HG03378 (cell line): ENCODE measurements around the gene CDH8.
"Not testable (repeated sequence)": the region's sequence is repeated elsewhere in the genome, so short reads cannot be mapped to it uniquely, and the experiment has no call there.

ENCODE experiments used
- ATAC-seq: cut with Tn5 transposase; IDR thresholded peaks from one replicate; pipeline ENCODE4 v1.9.1; 2021; ENCODE audit warnings: mild to moderate bottlenecking, moderate library complexity; ENCODE audit not compliant: unreplicated experiment

CDH8 gene

GRCh38 chr16:61937646-61938045 lies 98.6 kb downstream of the CDH8 start:
- no peak for ATAC-seq

DNA sequence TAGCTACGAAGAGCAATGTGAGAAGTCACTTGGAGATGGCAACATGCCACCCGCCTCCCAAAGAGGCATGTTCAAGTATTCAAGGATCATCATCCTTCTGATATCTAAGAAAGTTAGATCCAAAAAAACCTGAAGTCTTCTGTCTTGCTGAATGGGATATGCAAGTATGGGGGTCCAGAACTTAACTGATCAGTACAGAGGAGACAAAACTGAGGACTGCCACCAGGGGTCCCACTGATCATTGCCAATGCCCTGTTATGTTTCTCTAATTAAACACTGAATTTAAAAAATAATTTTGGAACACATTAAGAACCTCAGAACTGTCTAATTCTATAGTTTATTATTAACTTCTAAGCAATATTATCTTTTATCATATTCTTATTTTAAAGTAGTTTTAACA lies 99.7 kb downstream of the CDH8 start:
- ATAC-seq = no peak

DNA sequence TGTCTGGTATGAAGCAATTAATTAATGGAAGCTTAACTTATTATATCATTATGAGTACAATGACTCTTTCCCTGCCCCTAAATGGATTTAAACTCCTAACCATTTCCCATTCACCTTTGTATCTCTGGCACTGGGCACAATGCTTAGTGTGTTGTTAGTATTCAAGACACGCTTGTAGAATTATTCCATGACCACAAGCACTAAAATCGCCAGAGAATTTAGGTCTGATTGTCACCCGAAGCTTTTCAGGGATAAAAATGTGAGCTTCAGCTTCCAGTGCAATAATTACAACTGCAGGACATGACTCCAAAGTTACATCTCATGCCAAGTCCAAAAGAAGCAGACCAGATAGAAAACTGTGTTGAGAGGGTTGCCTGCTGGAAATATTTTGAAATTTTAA lies 101.6 kb downstream of the CDH8 start:
- ATAC-seq = no peak

GRCh38 chr16:61929776-61930175 lies 106.5 kb downstream of the CDH8 start:
- ATAC-seq = no peak

GRCh38 chr16:61926766-61927165 lies 109.5 kb downstream of the CDH8 start:
- ATAC-seq = no peak

- no peak for ATAC-seq
Measured at GRCh38 chr16:61923629-61924028, 112.6 kb downstream of the CDH8 start.

DNA sequence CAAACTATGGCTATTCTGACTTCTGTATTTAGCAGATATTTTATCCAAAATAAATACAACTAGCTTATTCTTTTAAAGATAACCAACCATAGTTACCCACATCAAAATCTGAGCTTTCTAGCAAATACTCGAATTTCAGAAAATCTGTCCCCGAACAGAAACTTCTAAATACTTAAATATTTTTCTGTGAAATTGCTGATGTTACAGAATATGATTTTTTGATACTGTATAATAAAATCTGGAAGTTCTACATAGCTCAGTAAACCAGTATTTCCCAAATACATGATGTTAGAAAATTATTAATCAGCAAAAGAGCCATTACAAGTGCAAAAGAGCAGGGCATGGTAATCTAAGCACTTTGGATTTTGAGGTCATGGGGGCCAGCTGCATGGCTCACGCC lies 114.9 kb downstream of the CDH8 start:
- ATAC-seq = no peak

DNA sequence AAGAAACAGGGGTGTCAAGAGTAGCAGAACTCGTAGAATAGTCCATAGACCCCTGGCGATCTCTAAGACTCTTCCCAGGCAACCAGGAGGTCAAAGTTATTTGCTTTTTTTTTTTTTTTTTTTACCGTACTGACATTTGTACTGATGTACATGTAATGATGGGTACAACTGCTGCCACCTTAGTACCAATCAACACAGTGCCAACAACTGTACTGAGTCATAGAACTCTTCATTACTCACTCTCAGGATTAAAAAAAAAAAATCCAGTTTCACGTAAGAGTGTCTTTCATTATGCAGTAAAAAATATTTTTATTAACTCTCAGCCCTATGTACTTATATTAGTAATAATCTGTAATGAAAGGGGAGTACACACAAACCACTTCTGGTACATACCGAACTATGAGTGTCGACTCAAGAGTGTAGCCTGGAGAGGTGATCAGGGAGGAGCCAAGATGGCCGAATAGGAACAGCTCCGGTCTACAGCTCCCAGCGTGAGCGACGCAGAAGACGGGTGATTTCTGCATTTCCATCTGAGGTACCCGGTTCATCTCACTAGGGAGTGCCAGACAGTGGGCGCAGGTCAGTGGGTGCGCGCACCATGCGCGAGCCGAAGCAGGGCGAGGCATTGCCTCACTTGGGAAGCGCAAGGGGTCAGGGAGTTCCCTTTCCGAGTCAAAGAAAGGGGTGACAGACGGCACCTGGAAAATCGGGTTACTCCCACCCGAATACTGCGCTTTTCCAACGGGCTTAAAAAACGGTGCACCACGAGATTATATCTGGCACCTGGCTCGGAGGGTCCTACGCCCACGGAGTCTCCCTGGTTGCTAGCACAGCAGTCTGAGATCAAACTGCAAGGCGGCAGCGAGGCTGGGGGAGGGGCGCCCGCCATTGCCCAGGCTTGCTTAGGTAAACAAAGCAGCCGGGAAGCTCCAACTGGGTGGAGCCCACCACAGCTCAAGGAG lies 118.1 kb downstream of the CDH8 start:
- not testable (repeated sequence) for ATAC-seq

- no peak for ATAC-seq
Measured at GRCh38 chr16:61915569-61915968, 120.7 kb downstream of the CDH8 start.

- no peak for ATAC-seq
Measured at GRCh38 chr16:61909074-61909473, 127.2 kb downstream of the CDH8 start.

DNA sequence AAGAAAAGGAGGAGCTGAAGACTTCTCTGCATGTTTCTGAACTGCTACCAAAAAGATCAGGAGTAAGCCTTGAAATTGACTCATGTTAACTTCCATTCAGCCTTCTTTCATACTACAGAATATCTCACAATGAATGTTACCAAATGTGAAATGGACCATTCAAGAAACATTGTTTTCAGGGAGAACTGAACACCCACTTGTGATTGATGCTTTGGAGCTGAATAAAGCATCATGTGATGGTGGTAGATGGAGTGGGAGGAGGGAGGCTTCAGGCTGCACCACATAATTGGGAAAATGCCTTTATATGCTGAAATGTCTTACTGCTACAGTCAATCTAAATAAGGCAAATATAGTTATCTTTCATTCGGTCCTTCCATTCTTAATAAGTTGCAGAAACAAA lies 127.8 kb downstream of the CDH8 start:
- ATAC-seq = no peak

GRCh38 chr16:61901689-61902088 lies 134.5 kb downstream of the CDH8 start:
- ATAC-seq = no peak

DNA sequence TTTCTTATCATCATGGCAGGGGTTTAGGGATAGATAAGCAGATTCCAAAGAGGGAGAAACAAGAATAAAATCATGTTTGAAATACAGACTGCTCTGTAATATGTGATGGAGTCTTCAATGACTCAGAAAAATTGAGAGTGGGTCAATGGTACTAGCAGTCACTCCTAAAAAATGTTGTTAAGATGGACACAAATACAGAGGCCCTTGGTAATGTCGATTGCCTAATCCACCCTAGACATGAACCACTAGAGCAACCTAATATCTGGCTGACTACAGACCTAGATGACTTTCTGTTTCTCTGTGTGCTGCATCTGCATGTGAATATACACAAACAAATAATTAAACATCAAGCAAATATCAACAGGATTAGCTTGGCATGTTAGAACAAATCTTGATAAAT lies 135.8 kb downstream of the CDH8 start:
- no peak for ATAC-seq

DNA sequence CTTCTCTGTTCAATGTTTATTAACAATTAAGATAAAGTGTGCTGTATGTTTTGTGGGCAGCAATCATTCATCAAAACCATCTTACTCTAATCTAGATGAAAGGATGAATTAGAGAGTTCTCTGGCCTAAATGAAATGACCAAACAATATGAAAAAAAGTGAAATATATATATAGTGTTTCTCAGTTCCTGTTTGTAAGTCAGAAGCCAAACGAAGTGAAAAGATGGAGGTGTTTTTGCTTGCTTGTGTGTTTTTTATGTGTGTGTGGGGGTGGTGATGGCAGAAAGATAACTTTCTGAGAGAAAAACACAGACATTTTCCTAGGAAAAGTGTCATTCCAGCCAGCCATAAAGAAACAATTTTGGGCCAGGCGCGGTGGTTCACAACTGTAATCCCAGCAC lies 138.6 kb downstream of the CDH8 start:
- no peak for ATAC-seq

- ATAC-seq = no peak
Measured at GRCh38 chr16:61892531-61892930, 143.7 kb downstream of the CDH8 start.

DNA sequence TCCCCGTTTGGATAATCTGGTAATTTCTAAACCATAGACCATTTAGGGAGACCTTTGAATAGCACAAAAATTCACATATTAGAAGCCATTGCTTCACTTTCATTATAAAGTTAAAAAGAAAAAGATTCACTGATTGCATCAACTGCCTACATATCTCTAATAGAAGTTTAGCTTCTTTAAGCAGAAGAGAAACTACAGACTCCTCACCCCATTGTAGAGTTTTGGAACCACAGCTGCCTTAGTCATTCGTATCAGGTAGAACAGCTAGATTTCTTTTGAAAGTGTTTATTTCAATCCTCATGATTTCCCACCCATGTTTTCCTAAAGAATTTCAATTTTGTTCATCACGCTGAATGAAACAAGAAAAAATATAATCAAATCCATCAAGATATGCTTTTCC lies 144.8 kb downstream of the CDH8 start:
- no peak for ATAC-seq

GRCh38 chr16:61890386-61890785 lies 145.9 kb downstream of the CDH8 start:
- ATAC-seq = no peak

DNA sequence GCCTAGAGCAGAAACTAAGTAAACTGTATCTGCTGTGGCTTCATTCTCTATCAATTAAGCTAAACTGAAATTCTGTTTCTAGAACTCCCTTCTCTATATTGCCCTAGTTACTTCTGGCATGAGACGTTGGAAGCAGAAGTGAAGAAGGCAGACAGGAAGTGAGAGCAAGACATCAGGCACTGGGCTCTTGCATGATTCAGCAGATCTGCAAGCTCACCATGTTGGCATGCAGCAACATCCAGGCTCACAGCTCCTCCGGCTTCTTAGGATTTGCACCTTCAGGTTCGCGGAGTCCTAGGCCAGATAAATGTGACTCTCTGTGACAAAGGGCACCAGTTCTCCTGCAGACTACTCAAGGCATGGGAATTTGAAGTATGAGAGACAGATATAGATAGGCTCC lies 148.3 kb downstream of the CDH8 start:
- ATAC-seq = no peak

GRCh38 chr16:61885343-61885742 lies 150.9 kb downstream of the CDH8 start:
- ATAC-seq = no peak

GRCh38 chr16:61879306-61879705 lies 156.9 kb downstream of the CDH8 start:
- no peak for ATAC-seq

GRCh38 chr16:61877436-61877835 lies 158.8 kb downstream of the CDH8 start:
- ATAC-seq = no peak

DNA sequence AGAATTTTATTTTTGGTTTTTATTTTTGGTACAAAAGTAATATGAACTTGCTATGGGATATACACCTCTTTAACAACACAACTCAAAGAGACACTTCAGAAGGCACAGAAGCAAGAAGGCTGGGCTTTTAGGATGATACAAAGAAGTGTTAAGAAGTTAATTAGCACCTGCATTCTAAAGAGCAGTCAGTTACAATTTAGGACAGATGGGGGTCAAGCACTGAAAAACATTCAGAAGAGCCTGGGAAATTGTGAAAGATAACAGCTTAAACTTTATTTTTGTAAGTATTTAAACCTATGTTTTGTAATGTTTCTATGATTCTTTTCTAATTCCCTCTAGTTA lies 163.5 kb downstream of the CDH8 start:
- ATAC-seq = no peak
